B cell (primary cell): ENCODE measurements around the gene FKBP2. TPM values are rescaled to one million over a fixed set of nuclear protein-coding genes. Genes with fewer than 3 reads are reported as not detected.

Experiments
- ATAC-seq: fragments of 200-7000 bp; cut with Tn5 transposase; one replicate; pipeline ENCODE4 v1.10.0; 2021; ENCODE audit warnings: low read depth, mild to moderate bottlenecking, moderate number of reproducible peaks, moderate library complexity
- CTCF ChIA-PET: fragments of 350-600 bp; sonication (Branson Sonifier 250); formaldehyde crosslinking; loops from one replicate; lab custom pipeline; 2021; ENCODE audit warnings: antibody characterized with exemption, inconsistent platforms; lab: Charles Lee
- POLR2A ChIA-PET: fragments of 350-600 bp; sonication (Branson Sonifier 250); formaldehyde crosslinking; loops from one replicate; lab custom pipeline; 2021; ENCODE audit warnings: antibody characterized with exemption; lab: Charles Lee
- DNase-seq: peaks from one replicate; pipeline ENCODE4 v3.0.0; 2013
- H2AFZ ChIP-seq: 2 replicates; pipeline ENCODE4 v1.6.1; 2012; ENCODE audit warnings: mild to moderate bottlenecking, low read depth, low read length; ENCODE audit not compliant: insufficient read depth, poor library complexity, severe bottlenecking
- H3K27ac ChIP-seq, 2 donors: 1 replicate in 1 of 2; 2 replicates in 1 of 2; pipeline ENCODE4 v1.5.1; 2012 to 2013; ENCODE audit warnings: low read length in 2 of 2, mild to moderate bottlenecking in 2 of 2, moderate library complexity in 1 of 2
- H3K27me3 ChIP-seq, 4 experiments: fragments of 200-600 bp in 1 of 4; sonication (generic) in 1 of 4; replicated peaks in 1 of 4; 1 replicate in 2 of 4; 2 replicates in 2 of 4; pipeline versions ENCODE4 v1.6.1 to v1.7.0; 2013 to 2016; ENCODE audit warnings: low read length in 3 of 4, mild to moderate bottlenecking in 2 of 4, mixed read lengths in 1 of 4, moderate library complexity in 1 of 4; ENCODE audit not compliant: insufficient read depth in 4 of 4, control insufficient read depth in 3 of 4; ENCODE audit errors: control extremely low read depth in 1 of 4
- H3K36me3 ChIP-seq, 2 experiments: replicated peaks in 1 of 2; 1 replicate in 1 of 2; 2 replicates in 1 of 2; pipeline versions ENCODE4 v1.6.1 to v1.7.1; 2013; ENCODE audit warnings: low read length in 1 of 2; ENCODE audit not compliant: insufficient read depth in 2 of 2, control insufficient read depth in 1 of 2; ENCODE audit errors: control extremely low read depth in 1 of 2, extremely low read depth in 1 of 2
- H3K4me1 ChIP-seq, 2 donors: fragments of 200-600 bp in 1 of 2; sonication (generic) in 1 of 2; 1 replicate in 1 of 2; 2 replicates in 1 of 2; pipeline versions ENCODE4 v1.5.1 to v1.6.1; 2013 to 2017; ENCODE audit warnings: low read length in 2 of 2; ENCODE audit not compliant: control insufficient read depth in 2 of 2, insufficient read depth in 2 of 2
- H3K4me2 ChIP-seq: replicated peaks from 2 replicates; pipeline ENCODE3; 2012; ENCODE audit warnings: mild to moderate bottlenecking, low read depth, low read length; ENCODE audit not compliant: poor library complexity, severe bottlenecking
- H3K4me3 ChIP-seq, 5 experiments: fragments of 200-600 bp in 1 of 5; sonication (generic) in 1 of 5; 1 replicate in 3 of 5; 2 replicates in 2 of 5; pipeline versions ENCODE4 v1.5.1 to v1.7.0; 2011 to 2016; ENCODE audit warnings: low read length in 4 of 5, mild to moderate bottlenecking in 4 of 5, low read depth in 2 of 5, control low read depth in 1 of 5, moderate library complexity in 1 of 5; ENCODE audit not compliant: insufficient read depth in 1 of 5; ENCODE audit errors: control extremely low read depth in 1 of 5, extremely low read depth in 1 of 5
- H3K79me2 ChIP-seq: fragments of 200-600 bp; sonication (generic); one replicate; pipeline ENCODE4 v1.6.0; 2016; ENCODE audit warnings: low read length; ENCODE audit not compliant: control insufficient read depth, insufficient read depth
- H3K9ac ChIP-seq: fragments of 200-600 bp; sonication (generic); 2 replicates; pipeline ENCODE4 v1.6.1; 2017; ENCODE audit warnings: mild to moderate bottlenecking, low read length, moderate library complexity
- H3K9me3 ChIP-seq, 3 donors: one replicate each; pipeline versions ENCODE4 v1.6.1 to v1.7.1; 2013; ENCODE audit warnings: low read length in 2 of 3; ENCODE audit not compliant: control insufficient read depth in 2 of 3, insufficient read depth in 1 of 3; ENCODE audit errors: control extremely low read depth in 1 of 3
- H4K20me1 ChIP-seq: 2 replicates; pipeline ENCODE4 v1.6.0; 2012; ENCODE audit warnings: mild to moderate bottlenecking, low read length; ENCODE audit not compliant: insufficient read depth, control insufficient read depth, poor library complexity, severe bottlenecking
- H3K27ac Mint-ChIP-seq: one replicate; pipeline ENCODE4 v1.8.0; 2021; ENCODE audit warnings: mixed read lengths
- H3K27me3 Mint-ChIP-seq: one replicate; pipeline ENCODE4 v1.8.0; 2021; ENCODE audit warnings: mixed read lengths
- H3K4me1 Mint-ChIP-seq: one replicate; pipeline ENCODE4 v1.8.0; 2021; ENCODE audit warnings: mixed read lengths
- H3K4me3 Mint-ChIP-seq: one replicate; pipeline ENCODE4 v1.8.0; 2021; ENCODE audit warnings: mixed read lengths
- H3K9me3 Mint-ChIP-seq: one replicate; pipeline ENCODE4 v1.8.0; 2022; ENCODE audit warnings: mixed read lengths; ENCODE audit not compliant: insufficient read depth
- EZH2 ChIP-seq: IDR thresholded peaks from 2 replicates; pipeline ENCODE4 v1.6.1; 2012; ENCODE audit warnings: borderline replicate concordance, low read depth, mild to moderate bottlenecking, moderate library complexity, low read length; ENCODE audit not compliant: insufficient read depth, poor library complexity, severe bottlenecking
- WGBS: methylation state at CpG from one replicate; pipeline ENCODE4 v1.1.5; 2013; ENCODE audit warnings: missing lambda C conversion rate; ENCODE audit not compliant: insufficient coverage; 5-methylcytosine and 5-hydroxymethylcytosine counted together
- intact Hi-C: fragments of 100-400 bp; cut with micrococcal nuclease; formaldehyde crosslinking; loops from one replicate; pipeline ENCODE4 v1.10.0; 2022
- polyA plus RNA-seq: library from polyadenylated mRNA; depleted of rRNA; stranded (reverse); fragments of >200 nt; gene quantifications from 2 replicates; pipeline ENCODE4 v1.2.3, GENCODE V29; 2012
- total RNA-seq, 2 donors: library from RNA; stranded (reverse); fragments of 120-200 nt in 1 of 2; gene quantifications; 1 replicate in 1 of 2; 2 replicates in 1 of 2; pipeline versions ENCODE4 v1.2.3 to v1.2.4, GENCODE V29; 2013 to 2022
- TF ChIP-seq, protein P1 (sequence below): fragments of 200-600 bp; IDR thresholded peaks from one replicate; pipeline ENCODE4 v1.8.0; 2022; ENCODE audit warnings: antibody characterized with exemption, mild to moderate bottlenecking

Gene FKBP2
- total and polyA plus RNA-seq, 2 donors (not counting 1 experiment from before 2014, with no cell fraction given) = 23.7 to 38.2 TPM

DNA sequence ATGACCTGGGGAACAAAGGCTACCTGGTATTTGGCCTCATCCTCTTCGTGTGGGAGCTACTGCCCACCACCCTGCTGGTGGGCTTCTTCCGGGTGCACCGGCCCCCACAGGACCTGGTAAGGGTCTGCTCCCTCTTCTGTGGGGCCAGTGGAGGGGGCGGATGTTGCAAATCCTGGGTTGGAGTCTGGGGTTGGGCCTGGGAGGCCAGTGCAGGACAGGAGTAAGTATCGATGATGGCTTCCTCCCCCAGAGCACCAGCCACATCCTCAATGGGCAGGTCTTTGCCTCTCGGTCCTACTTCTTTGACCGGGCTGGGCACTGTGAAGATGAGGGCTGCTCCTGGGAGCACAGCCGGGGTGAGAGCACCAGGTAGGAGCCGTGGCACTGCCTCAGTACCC, 47.5 kb downstream of the FKBP2 start:
- peaks cover 21% of the 10 kb centered on the region for H3K79me2 ChIP-seq
- H2AFZ ChIP-seq = no peak overlapping the region
- ATAC-seq (no peak), DNase-seq (no peak)
- H3K27ac ChIP-seq = no peak overlapping the region
- TF ChIP-seq EZH2 = no peak
- TF ChIP-seq, protein P1, sequence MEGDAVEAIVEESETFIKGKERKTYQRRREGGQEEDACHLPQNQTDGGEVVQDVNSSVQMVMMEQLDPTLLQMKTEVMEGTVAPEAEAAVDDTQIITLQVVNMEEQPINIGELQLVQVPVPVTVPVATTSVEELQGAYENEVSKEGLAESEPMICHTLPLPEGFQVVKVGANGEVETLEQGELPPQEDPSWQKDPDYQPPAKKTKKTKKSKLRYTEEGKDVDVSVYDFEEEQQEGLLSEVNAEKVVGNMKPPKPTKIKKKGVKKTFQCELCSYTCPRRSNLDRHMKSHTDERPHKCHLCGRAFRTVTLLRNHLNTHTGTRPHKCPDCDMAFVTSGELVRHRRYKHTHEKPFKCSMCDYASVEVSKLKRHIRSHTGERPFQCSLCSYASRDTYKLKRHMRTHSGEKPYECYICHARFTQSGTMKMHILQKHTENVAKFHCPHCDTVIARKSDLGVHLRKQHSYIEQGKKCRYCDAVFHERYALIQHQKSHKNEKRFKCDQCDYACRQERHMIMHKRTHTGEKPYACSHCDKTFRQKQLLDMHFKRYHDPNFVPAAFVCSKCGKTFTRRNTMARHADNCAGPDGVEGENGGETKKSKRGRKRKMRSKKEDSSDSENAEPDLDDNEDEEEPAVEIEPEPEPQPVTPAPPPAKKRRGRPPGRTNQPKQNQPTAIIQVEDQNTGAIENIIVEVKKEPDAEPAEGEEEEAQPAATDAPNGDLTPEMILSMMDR = no peak
- peaks cover 26 to 34% of the 10 kb centered on the region in 2 donors for H3K4me1 ChIP-seq
- 90% methylated on average over 8 of the region's 9 CpGs for WGBS
- H3K27me3 ChIP-seq = peaks cover 0 to 25% (median 15%) of the 10 kb centered on the region in 4 experiments
- H3K9ac ChIP-seq = no peak overlapping the region
- no peak overlapping the region for H3K4me3 ChIP-seq
- ChIA-PET CTCF (interaction anchor here (2.1 to 6.8 kb wide), 3 partner anchors 14 to 84 kb away, joined by 5 to 47 read pairs (median 8); partner anchors contain the start of gene CATSPERZ), POLR2A (no interaction called here)
- peaks cover 13% of the 10 kb centered on the region for H3K27me3 Mint-ChIP-seq
- peaks cover 0 to 11% (median 0%) of the 10 kb centered on the region in 3 donors for H3K9me3 ChIP-seq
- no peak overlapping the region for H3K27ac Mint-ChIP-seq
- no peak overlapping the region for H3K4me2 ChIP-seq
- no peaks in the 10 kb centered on the region for H3K36me3 ChIP-seq
- intact Hi-C loops = no loop called here
- H3K9me3 Mint-ChIP-seq = no peaks in the 10 kb centered on the region
- H3K4me3 Mint-ChIP-seq = no peak overlapping the region
- peaks cover 32% of the 10 kb centered on the region for H4K20me1 ChIP-seq
- peaks cover 23% of the 10 kb centered on the region for H3K4me1 Mint-ChIP-seq

DNA sequence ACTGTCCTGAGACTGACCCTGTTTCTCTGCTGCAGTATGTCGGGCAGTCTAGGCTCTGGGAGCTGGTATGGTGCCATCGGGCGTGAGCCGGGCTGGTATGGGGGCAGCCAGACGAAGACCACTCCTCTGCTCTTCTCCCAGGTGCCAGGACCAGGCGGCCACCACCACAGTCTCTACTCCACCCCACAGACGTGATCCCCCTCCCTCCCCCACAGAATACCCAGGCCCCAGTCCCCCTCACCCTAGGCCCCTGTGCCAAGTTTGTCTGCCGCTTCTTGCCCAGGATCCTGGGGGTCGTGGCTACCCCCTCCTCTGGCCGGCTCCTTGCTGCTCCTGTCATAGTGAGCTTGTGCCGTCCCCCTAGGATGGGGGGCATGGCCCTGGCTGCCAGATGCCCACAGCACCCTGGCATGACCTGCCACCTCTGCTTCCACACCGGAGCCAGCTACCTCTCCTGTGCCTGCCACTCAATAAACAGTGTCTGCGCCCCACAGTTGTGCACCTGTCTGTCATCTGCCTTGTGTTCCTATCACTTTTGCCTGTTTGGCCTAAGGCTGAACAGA, 48.2 kb downstream of the FKBP2 start:
- Histone ChIP-seq H3K9me3 (peaks cover 0 to 11% (median 0%) of the 10 kb centered on the region in 3 donors), H3K27ac (no peak overlapping the region), H3K9ac (no peak overlapping the region), H3K4me1 (peaks cover 19 to 30% of the 10 kb centered on the region in 2 donors), H4K20me1 (peaks cover 32% of the 10 kb centered on the region), H3K4me2 (no peak overlapping the region), H3K79me2 (peaks cover 16% of the 10 kb centered on the region), H2AFZ (no peak overlapping the region), H3K36me3 (no peaks in the 10 kb centered on the region), H3K27me3 (peaks cover 0 to 32% (median 20%) of the 10 kb centered on the region in 4 experiments), H3K4me3 (no peak overlapping the region)
- ChIA-PET POLR2A (no interaction called here), CTCF (interaction anchor here (1.2 to 6.8 kb wide), 5 partner anchors 14 to 85 kb away, joined by 3 to 47 read pairs (median 6); partner anchors contain the start of gene CATSPERZ)
- TF ChIP-seq, protein P1 = no peak
- no peak for TF ChIP-seq EZH2
- ATAC-seq = no peak
- intact Hi-C loops = no loop called here
- Mint-ChIP-seq H3K4me3 (no peak overlapping the region), H3K27ac (no peak overlapping the region), H3K4me1 (peaks cover 19% of the 10 kb centered on the region), H3K27me3 (peaks cover 17% of the 10 kb centered on the region), H3K9me3 (no peaks in the 10 kb centered on the region)
- 96% methylated on average over 12 of the region's 13 CpGs for WGBS
- DNase-seq = no peak
